ENCODE data around the gene CCDC81. TPM values are rescaled to one million over a fixed set of nuclear protein-coding genes. Genes with fewer than 3 reads are reported as not detected.

CCDC81 gene
- total RNA-seq, 1 donor from 2014 or later, result 36.5 TPM

GRCh38 chr11:86446924-86447285 is 72.2 kb downstream of the CCDC81 start:
- Histone ChIP-seq H3K27ac (no peak overlapping the region), H3K4me1 (no peaks in the 10 kb centered on the region), H3K36me3 (peaks cover 14 to 20% of the 10 kb centered on the region in 2 donors), H3K9me3 (no peaks in the 10 kb centered on the region), H3K27me3 (no peaks in the 10 kb centered on the region), H3K4me3 (no peak overlapping the region)
- intact Hi-C loops (cut with DNase I), result no loop called here
- TF ChIP-seq CTCF (IDR thresholded peaks at IDR 0.05), result no peak
- DNase-seq (ENCODE audit: low spot score in 2 of 2), result no peak

GRCh38 chr11:86447763-86448480 is 73.2 kb downstream of the CCDC81 start:
- Histone ChIP-seq H3K4me1 (no peaks in the 10 kb centered on the region), H3K27me3 (no peaks in the 10 kb centered on the region), H3K4me3 (no peak overlapping the region), H3K36me3 (peaks cover 14 to 20% of the 10 kb centered on the region in 2 donors), H3K27ac (no peak overlapping the region), H3K9me3 (no peaks in the 10 kb centered on the region)
- DNase-seq (ENCODE audit: low spot score in 2 of 2), result no peak
- intact Hi-C loops (cut with DNase I), result no loop called here
- TF ChIP-seq CTCF (IDR thresholded peaks at IDR 0.05), result no peak

GRCh38 chr11:86449993-86450629 is 75.4 kb downstream of the CCDC81 start:
- Histone ChIP-seq H3K4me3 (no peak overlapping the region), H3K27me3 (no peaks in the 10 kb centered on the region), H3K36me3 (peaks cover 7 to 9% of the 10 kb centered on the region in 2 donors), H3K9me3 (no peaks in the 10 kb centered on the region), H3K27ac (no peak overlapping the region), H3K4me1 (no peaks in the 10 kb centered on the region)
- intact Hi-C loops (cut with DNase I), result no loop called here
- no peak for TF ChIP-seq CTCF (IDR thresholded peaks at IDR 0.05)
- DNase-seq (ENCODE audit: low spot score in 2 of 2), result no peak

GRCh38 chr11:86453290-86454030 is 78.8 kb downstream of the CCDC81 start:
- no peak overlapping the region for H3K27ac ChIP-seq
- H3K36me3 ChIP-seq, result no peaks in the 10 kb centered on the region
- TF ChIP-seq CTCF (IDR thresholded peaks at IDR 0.05), result no peak
- intact Hi-C loops (cut with DNase I), result no loop called here
- H3K9me3 ChIP-seq, result no peaks in the 10 kb centered on the region
- DNase-seq (ENCODE audit: low spot score in 2 of 2), result no peak
- H3K27me3 ChIP-seq, result no peaks in the 10 kb centered on the region
- peaks cover 0 to 1% of the 10 kb centered on the region in 2 donors for H3K4me1 ChIP-seq
- no peak overlapping the region for H3K4me3 ChIP-seq

GRCh38 chr11:86456075-86456939 is 81.6 kb downstream of the CCDC81 start:
- DNase-seq (ENCODE audit: low spot score in 2 of 2), result peak; percentile 24 to 92
- Histone ChIP-seq H3K4me1 (peaks cover 9 to 22% of the 10 kb centered on the region in 2 donors), H3K27me3 (no peaks in the 10 kb centered on the region), H3K9me3 (no peaks in the 10 kb centered on the region), H3K36me3 (no peaks in the 10 kb centered on the region), H3K27ac (no peak overlapping the region), H3K4me3 (no peak overlapping the region)
- intact Hi-C loops (cut with DNase I), result loop anchor here (1.0 to 5.0 kb wide), 7 partner anchors 61 to 461 kb away; partner anchors contain the start of genes ME3 and PRSS23
- peak; percentile 83 to 92 (median 90) for TF ChIP-seq CTCF (IDR thresholded peaks at IDR 0.05)
